WERI-Rb-1 (cell line): ENCODE measurements around the gene RBM48.
"Not testable (repeated sequence)": the region's sequence is repeated elsewhere in the genome, so short reads cannot be mapped to it uniquely, and the experiment has no call there.

Source experiments
- DNase-seq: peaks from one replicate; pipeline ENCODE4 v3.0.0-alpha.2; 2020
- H3K27ac ChIP-seq: fragments of 250-450 bp; sonication (Bioruptor Pico); 2 replicates; pipeline ENCODE4 v1.5.1; 2020; ENCODE audit warnings: mild to moderate bottlenecking, moderate library complexity
- H3K27me3 ChIP-seq: fragments of 250-450 bp; sonication (Bioruptor Pico); 2 replicates; pipeline ENCODE4 v1.5.1; 2021; ENCODE audit warnings: mild to moderate bottlenecking, low read depth, moderate library complexity; ENCODE audit not compliant: insufficient read depth, severe bottlenecking
- H3K36me3 ChIP-seq: fragments of 250-450 bp; sonication (Bioruptor Pico); 2 replicates; pipeline ENCODE4 v1.5.1; 2020; ENCODE audit warnings: mild to moderate bottlenecking, moderate library complexity
- H3K4me3 ChIP-seq: 2 replicates; pipeline ENCODE4 v1.5.1; 2011; ENCODE audit warnings: low read depth, mild to moderate bottlenecking, control low read depth, low read length
- H3K9me3 ChIP-seq: fragments of 250-450 bp; sonication (Bioruptor Pico); 2 replicates; pipeline ENCODE4 v1.5.1; 2021; ENCODE audit warnings: mild to moderate bottlenecking, moderate library complexity; ENCODE audit not compliant: severe bottlenecking
- TF ChIP-seq, protein P1 (sequence below): IDR thresholded peaks from 2 replicates; pipeline ENCODE4 v1.5.1; 2011; ENCODE audit warnings: low read depth, mild to moderate bottlenecking, control low read depth, inconsistent platforms, low read length

RBM48 gene

DNA sequence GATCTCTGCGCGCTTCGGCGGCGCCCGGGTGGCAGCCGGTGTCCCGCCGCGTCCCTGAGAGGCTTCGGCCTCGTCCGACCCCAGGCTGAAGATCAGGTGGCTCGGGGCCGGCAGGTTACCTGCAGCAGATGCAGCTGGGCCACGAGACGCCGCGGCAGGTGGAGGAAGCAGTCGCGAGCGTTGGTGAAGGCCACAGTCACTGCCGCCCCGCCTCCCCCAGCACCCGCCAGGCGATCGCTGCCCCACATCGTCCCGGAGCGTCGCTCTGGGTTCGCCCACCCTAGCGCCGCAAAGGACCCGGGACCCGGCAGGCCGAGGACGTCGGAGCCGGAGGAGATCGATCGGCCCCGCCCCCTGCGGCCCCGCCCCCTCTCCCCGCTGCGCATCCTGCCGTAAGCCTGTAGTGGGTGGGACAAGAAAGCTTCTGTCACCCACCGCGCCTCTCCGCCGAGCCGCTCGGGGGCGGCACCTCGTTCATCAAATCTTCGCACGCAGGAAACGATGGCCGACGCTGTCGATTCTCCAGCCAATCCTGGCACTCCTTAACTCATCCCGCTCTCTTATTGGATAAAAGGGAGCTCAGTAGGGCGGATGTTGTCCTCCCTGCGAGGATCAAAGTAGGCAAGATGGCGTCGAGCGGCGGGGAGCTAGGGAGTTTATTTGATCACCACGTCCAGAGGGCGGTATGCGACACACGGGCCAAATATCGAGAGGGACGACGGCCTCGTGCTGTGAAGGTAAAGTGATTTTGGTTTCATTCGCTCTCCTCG lies at the start of gene RBM48, which contains the start of gene PEX1:
RBM48 (plus strand) TSS at position 608 of the 770 bp plus-strand sequence; CDS start at position 627, 19 bp downstream.
PEX1 (minus strand) TSS at position 333 of the 770 bp plus-strand sequence; CDS start at position 248, 85 bp downstream.
- TF ChIP-seq, protein P1, sequence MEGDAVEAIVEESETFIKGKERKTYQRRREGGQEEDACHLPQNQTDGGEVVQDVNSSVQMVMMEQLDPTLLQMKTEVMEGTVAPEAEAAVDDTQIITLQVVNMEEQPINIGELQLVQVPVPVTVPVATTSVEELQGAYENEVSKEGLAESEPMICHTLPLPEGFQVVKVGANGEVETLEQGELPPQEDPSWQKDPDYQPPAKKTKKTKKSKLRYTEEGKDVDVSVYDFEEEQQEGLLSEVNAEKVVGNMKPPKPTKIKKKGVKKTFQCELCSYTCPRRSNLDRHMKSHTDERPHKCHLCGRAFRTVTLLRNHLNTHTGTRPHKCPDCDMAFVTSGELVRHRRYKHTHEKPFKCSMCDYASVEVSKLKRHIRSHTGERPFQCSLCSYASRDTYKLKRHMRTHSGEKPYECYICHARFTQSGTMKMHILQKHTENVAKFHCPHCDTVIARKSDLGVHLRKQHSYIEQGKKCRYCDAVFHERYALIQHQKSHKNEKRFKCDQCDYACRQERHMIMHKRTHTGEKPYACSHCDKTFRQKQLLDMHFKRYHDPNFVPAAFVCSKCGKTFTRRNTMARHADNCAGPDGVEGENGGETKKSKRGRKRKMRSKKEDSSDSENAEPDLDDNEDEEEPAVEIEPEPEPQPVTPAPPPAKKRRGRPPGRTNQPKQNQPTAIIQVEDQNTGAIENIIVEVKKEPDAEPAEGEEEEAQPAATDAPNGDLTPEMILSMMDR, result peak; percentile 47
- Histone ChIP-seq H3K36me3 (peaks cover 29% of the 10 kb centered on the region), H3K27me3 (no peaks in the 10 kb centered on the region), H3K9me3 (no peaks in the 10 kb centered on the region), H3K27ac (peak within 1 kb of the TSS; percentile 94), H3K4me3 (peak within 1 kb of the TSS; percentile 92)
- peak; percentile 98 for DNase-seq

DNA sequence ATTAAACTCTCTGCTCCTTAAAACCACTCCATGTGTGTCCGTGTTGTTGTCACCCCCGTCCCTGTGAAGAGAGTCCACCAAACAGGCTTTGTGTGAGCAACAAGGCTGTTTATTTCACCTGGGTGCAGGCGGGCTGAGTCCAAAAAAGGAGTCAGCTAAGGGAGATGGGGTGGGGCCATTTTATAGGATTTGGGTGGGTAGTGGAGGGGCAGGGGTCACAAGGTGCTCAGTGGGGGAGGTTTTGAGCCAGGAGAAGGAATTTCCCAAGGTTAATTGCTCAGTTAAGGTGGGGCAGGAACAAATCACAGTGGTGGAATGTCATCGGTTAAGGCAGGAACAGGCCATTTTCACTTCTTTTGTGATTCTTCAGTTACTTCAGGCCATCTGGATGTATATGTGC lies 49.4 kb upstream of the RBM48 start:
- not testable (repeated sequence) for H3K36me3 ChIP-seq, DNase-seq

DNA sequence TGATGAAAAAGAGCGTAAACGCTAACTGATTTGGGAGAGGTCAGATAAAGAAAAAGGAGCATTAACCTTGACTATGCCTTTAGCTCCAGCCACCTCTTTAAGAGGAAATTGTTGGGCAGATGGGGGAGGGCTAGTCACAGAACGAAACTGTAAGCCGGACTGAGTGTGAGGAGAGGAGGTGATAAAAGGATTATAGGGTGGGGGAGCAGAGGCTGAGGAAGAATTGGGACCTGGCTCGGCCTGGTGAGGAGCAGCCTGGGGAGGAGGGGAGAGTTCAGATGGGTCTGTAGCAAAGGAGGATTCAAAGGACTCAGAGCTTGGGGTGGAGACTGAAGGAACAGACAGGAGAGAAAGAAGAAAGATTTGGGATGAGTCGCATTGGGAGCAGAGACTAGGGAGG lies 45.0 kb upstream of the RBM48 start:
- H3K4me3 ChIP-seq, H3K9me3 ChIP-seq, H3K27me3 ChIP-seq: not testable (repeated sequence)
- DNase-seq, result peak; percentile 80
- Histone ChIP-seq H3K36me3 (peaks cover 32% of the 10 kb centered on the region), H3K27ac (peak overlapping the region; percentile 75)

More for the DNA sequence above, 49.4 kb upstream of the RBM48 start:
- not testable (repeated sequence) for H3K4me3 ChIP-seq, H3K27me3 ChIP-seq, H3K9me3 ChIP-seq, H3K27ac ChIP-seq

DNA sequence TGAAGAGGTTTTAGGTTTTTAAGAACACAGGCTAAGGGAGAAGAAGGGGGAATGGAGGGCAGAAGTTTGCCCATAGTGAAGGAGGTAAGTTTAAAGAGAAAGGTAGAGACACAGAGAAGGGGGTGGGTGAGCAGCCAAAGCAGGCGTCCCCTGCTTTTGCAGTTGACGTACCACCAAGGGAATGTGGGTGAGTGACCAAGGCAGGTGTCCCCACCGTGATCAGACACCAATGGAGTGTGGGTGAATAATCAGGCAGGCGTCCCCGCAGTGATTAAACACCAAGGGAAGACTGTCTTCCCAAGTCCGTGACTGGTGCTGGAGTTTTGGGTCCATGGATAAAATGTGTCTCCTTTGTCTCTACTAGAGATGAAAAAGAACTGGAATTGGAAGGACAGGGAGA lies 44.4 kb upstream of the RBM48 start:
- H3K36me3 ChIP-seq, result peaks cover 38% of the 10 kb centered on the region
- not testable (repeated sequence) for H3K9me3 ChIP-seq, DNase-seq, H3K4me3 ChIP-seq, H3K27me3 ChIP-seq
- peak overlapping the region; percentile 63 for H3K27ac ChIP-seq

DNA sequence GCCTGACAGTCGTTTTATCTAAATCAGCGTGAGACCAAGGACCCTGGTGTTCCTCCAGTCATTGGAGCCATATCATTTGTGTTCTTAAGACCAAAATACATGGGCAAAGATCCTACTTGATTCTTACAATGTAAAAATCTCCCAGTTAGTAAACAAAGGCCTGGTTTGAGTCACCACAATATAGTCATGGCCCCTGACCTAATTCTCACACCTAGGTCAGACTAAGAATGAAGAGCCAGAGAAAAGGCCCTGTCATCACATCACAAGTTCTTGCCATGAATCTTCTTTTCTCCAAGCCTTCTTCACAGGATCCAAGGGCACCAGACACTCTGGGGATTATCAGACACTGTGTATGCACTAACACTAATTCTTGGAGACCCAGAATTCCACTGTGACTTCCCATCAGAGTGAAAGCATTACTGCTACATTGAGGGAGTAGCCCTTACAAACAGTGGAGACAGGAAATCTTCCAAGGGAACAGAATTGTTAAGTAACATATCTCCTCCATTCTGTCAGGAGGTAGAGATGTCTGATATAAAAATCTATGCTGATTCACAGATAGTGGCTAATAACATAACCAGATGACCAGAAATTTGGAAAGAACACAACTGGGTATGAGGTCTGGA lies 43.2 kb upstream of the RBM48 start:
- no peaks in the 10 kb centered on the region for H3K9me3 ChIP-seq
- no peak overlapping the region; the same call in 1 of the 2 replicates for H3K27ac ChIP-seq
- no peaks in the 10 kb centered on the region for H3K27me3 ChIP-seq
- H3K4me3 ChIP-seq, result no peak overlapping the region
- TF ChIP-seq, protein P1, result no peak
- no peak for DNase-seq
- peaks cover 42% of the 10 kb centered on the region for H3K36me3 ChIP-seq

DNA sequence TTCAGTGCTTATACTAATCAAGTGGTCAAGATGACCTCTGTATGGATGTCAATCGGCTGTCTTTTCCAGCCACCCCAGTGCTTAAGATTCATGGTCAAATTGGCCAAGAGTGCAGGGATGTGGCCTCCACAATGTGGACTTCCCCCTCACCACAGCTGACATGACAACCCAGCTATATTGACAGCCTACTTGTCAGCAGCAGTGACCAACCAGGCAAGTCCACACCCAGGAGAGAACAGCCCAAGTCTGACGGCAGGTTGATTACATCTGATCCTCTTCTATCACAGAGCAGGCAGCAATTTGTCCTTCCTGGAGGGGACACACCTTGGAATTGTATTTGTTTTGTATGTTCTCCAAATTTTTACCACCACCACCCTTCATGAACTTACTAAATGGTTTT lies 42.6 kb upstream of the RBM48 start:
- TF ChIP-seq, protein P1, result no peak
- no peaks in the 10 kb centered on the region for H3K9me3 ChIP-seq
- DNase-seq, result no peak
- peaks cover 47% of the 10 kb centered on the region for H3K36me3 ChIP-seq
- no peak overlapping the region for H3K27ac ChIP-seq
- no peak overlapping the region for H3K4me3 ChIP-seq
- no peaks in the 10 kb centered on the region for H3K27me3 ChIP-seq

DNA sequence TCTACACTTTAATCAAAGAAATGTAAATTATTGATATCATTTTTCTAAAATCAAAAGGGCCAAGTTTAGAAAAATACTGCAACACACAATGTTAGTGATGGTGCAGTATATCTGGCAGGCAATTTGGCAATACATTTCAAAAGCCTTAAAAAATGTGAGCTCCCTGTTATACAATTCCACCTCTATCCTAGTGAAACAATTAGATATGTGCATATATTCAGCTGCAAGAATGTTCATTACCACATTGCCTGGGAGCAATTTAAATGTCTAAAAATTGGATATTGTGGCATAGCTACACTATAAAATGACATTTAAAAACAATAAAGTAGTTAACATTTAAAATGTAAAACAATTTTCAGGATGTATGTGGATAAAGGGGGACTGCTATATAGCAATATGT lies 40.8 kb upstream of the RBM48 start:
- no peak overlapping the region for H3K27ac ChIP-seq
- no peak for DNase-seq
- no peaks in the 10 kb centered on the region for H3K27me3 ChIP-seq
- H3K9me3 ChIP-seq, result no peaks in the 10 kb centered on the region
- TF ChIP-seq, protein P1, result no peak
- no peak overlapping the region for H3K4me3 ChIP-seq
- H3K36me3 ChIP-seq, result peaks cover 63% of the 10 kb centered on the region
